ENCODE results near the gene SLC44A2. TPM values are rescaled to one million over a fixed set of nuclear protein-coding genes. Genes with fewer than 3 reads are reported as not detected.
A peak's percentile ranks its signal among the peaks of the same experiment; 100 is the strongest.

Gene SLC44A2
- total and polyA plus RNA-seq, 10 of the 15 experiments (the other 5 are each of a cell fraction or from before 2014, with no cell fraction given): 3.0 to 51.3 (median 26.8) TPM

DNA sequence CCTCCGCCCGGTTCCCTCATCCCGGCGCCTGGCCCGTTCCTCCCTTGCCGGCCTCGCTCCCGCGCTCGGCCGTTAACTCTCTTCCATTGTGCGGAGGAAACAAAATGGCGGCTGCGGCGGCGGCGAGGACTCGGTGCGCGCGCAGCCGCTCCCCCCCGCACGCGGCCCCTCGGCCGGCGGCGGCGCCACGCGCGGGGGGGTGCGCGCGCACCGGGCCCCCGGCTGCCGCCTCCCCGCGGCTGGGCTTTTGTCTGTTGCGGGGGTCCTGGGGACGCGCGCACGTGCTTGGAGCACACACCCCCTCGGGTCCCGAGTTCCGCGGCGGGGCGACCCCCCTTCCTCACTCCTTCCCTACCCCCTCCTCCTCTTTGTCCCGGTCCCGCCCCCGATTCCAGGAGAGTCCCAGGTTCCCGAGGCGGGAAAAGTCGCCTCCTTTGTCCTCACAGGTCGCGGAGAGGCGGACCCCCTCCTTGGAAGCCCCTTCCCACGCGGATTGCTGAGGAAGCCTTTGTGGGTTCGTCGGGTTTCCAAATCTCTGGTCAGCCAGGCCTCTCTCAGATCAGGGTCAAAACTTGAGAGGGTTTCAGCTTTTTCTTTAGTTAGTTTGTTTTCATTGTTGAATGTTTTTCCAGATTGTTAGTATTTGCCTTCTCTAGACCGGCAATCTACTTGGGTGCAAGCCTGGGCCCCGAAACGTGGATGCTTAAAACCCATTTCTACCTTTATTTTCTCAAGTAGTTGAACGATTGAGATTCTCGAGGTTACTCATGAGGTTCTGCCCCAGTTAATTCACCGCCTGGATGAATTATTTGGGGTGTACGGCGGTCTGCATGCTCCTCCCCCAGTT, 29.5 kb downstream of the SLC44A2 start (continued):
- no peak for TF ChIP-seq EGR1 (IDR thresholded peaks at IDR 0.05; ENCODE audit: borderline replicate concordance in 1 of 2, low read depth in 2 of 2, low read length in 2 of 2)
- no peak for TF ChIP-seq ASH2L (IDR thresholded peaks at IDR 0.05; ENCODE audit: borderline replicate concordance, low read depth)
- TF ChIP-seq, protein P1, sequence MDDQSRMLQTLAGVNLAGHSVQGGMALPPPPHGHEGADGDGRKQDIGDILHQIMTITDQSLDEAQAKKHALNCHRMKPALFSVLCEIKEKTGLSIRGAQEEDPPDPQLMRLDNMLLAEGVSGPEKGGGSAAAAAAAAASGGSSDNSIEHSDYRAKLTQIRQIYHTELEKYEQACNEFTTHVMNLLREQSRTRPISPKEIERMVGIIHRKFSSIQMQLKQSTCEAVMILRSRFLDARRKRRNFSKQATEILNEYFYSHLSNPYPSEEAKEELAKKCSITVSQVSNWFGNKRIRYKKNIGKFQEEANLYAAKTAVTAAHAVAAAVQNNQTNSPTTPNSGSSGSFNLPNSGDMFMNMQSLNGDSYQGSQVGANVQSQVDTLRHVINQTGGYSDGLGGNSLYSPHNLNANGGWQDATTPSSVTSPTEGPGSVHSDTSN (IDR thresholded peaks at IDR 0.05; ENCODE audit: insufficient replicate concordance, low read depth, low read length): no peak
- TF ChIP-seq, protein P2, sequence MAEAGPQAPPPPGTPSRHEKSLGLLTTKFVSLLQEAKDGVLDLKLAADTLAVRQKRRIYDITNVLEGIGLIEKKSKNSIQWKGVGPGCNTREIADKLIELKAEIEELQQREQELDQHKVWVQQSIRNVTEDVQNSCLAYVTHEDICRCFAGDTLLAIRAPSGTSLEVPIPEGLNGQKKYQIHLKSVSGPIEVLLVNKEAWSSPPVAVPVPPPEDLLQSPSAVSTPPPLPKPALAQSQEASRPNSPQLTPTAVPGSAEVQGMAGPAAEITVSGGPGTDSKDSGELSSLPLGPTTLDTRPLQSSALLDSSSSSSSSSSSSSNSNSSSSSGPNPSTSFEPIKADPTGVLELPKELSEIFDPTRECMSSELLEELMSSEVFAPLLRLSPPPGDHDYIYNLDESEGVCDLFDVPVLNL (IDR thresholded peaks at IDR 0.05; ENCODE audit: low read depth, low read length): no peak
- TF ChIP-seq ETV6 (conservative IDR thresholded peaks at IDR 0.05 in 1 of 2, IDR thresholded peaks at IDR 0.05 in 1 of 2; ENCODE audit: borderline replicate concordance in 1 of 2, low read depth in 1 of 2): no peak
- TF ChIP-seq DPF2 (IDR thresholded peaks at IDR 0.05): peak; percentile 0; the same call in 1 of the 2 replicates
- TF ChIP-seq, protein P3, sequence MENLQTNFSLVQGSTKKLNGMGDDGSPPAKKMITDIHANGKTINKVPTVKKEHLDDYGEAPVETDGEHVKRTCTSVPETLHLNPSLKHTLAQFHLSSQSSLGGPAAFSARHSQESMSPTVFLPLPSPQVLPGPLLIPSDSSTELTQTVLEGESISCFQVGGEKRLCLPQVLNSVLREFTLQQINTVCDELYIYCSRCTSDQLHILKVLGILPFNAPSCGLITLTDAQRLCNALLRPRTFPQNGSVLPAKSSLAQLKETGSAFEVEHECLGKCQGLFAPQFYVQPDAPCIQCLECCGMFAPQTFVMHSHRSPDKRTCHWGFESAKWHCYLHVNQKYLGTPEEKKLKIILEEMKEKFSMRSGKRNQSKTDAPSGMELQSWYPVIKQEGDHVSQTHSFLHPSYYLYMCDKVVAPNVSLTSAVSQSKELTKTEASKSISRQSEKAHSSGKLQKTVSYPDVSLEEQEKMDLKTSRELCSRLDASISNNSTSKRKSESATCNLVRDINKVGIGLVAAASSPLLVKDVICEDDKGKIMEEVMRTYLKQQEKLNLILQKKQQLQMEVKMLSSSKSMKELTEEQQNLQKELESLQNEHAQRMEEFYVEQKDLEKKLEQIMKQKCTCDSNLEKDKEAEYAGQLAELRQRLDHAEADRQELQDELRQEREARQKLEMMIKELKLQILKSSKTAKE (IDR thresholded peaks at IDR 0.05; ENCODE audit: low read depth, poor library complexity, severe bottlenecking): no peak
- TF ChIP-seq, protein P4, sequence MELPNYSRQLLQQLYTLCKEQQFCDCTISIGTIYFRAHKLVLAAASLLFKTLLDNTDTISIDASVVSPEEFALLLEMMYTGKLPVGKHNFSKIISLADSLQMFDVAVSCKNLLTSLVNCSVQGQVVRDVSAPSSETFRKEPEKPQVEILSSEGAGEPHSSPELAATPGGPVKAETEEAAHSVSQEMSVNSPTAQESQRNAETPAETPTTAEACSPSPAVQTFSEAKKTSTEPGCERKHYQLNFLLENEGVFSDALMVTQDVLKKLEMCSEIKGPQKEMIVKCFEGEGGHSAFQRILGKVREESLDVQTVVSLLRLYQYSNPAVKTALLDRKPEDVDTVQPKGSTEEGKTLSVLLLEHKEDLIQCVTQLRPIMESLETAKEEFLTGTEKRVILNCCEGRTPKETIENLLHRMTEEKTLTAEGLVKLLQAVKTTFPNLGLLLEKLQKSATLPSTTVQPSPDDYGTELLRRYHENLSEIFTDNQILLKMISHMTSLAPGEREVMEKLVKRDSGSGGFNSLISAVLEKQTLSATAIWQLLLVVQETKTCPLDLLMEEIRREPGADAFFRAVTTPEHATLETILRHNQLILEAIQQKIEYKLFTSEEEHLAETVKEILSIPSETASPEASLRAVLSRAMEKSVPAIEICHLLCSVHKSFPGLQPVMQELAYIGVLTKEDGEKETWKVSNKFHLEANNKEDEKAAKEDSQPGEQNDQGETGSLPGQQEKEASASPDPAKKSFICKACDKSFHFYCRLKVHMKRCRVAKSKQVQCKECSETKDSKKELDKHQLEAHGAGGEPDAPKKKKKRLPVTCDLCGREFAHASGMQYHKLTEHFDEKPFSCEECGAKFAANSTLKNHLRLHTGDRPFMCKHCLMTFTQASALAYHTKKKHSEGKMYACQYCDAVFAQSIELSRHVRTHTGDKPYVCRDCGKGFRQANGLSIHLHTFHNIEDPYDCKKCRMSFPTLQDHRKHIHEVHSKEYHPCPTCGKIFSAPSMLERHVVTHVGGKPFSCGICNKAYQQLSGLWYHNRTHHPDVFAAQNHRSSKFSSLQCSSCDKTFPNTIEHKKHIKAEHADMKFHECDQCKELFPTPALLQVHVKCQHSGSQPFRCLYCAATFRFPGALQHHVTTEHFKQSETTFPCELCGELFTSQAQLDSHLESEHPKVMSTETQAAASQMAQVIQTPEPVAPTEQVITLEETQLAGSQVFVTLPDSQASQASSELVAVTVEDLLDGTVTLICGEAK (IDR thresholded peaks at IDR 0.05; ENCODE audit: borderline replicate concordance): no peak
- TF ChIP-seq NFYB (IDR thresholded peaks at IDR 0.05; ENCODE audit: insufficient read depth, low read depth, low read length): no peak
- TF ChIP-seq, protein P5, sequence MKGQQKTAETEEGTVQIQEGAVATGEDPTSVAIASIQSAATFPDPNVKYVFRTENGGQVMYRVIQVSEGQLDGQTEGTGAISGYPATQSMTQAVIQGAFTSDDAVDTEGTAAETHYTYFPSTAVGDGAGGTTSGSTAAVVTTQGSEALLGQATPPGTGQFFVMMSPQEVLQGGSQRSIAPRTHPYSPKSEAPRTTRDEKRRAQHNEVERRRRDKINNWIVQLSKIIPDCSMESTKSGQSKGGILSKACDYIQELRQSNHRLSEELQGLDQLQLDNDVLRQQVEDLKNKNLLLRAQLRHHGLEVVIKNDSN (IDR thresholded peaks at IDR 0.05; ENCODE audit: borderline replicate concordance, extremely low read length, insufficient read depth, low read depth, low read length): no peak
- TF ChIP-seq JUNB (IDR thresholded peaks at IDR 0.05): no peak
- no peak for TF ChIP-seq RAD21 (IDR thresholded peaks at IDR 0.05; ENCODE audit: insufficient read depth, low read depth, low read length)
- peak; percentile 30; the same call in 1 of the 2 replicates for TF ChIP-seq NR2C1 (IDR thresholded peaks at IDR 0.05)
- no peak for TF ChIP-seq EP300 (IDR thresholded peaks at IDR 0.05; ENCODE audit: borderline replicate concordance in 1 of 2, control insufficient read depth in 1 of 2, low read depth in 2 of 2, low read length in 2 of 2)
- TF ChIP-seq CREB1 (IDR thresholded peaks at IDR 0.05; ENCODE audit: low read depth): no peak
- no peak for TF ChIP-seq TCF7 (IDR thresholded peaks at IDR 0.05; ENCODE audit: borderline replicate concordance)
- TF ChIP-seq TARDBP (IDR thresholded peaks at IDR 0.05; ENCODE audit: borderline replicate concordance): no peak
- no peak for TF ChIP-seq NR2F1 (conservative IDR thresholded peaks at IDR 0.05)
